Endothelial cell of umbilical vein (primary cell): ENCODE results near the gene THSD4. TPM values are rescaled to one million over a fixed set of nuclear protein-coding genes. Genes with fewer than 3 reads are reported as not detected.

Experiments
- BruUV-seq: library from RNA; stranded (reverse); fragments of 400-500 nt; replicated peaks from 2 replicates; lab custom pipeline; 2021; lab: Mats Ljungman, UMichigan
- CTCF ChIA-PET: fragments of 300-600, 350-600 bp; sonication (Branson Sonifier 250); formaldehyde crosslinking; loops from one replicate; lab custom pipeline; 2021; ENCODE audit warnings: antibody characterized with exemption, inconsistent platforms; lab: Charles Lee
- POLR2A ChIA-PET: fragments of 300-600, 350-600 bp; sonication (Branson Sonifier 250); formaldehyde crosslinking; loops from one replicate; lab custom pipeline; 2021; ENCODE audit warnings: antibody characterized with exemption, inconsistent platforms; lab: Charles Lee
- DNase-seq: peaks from one replicate; pipeline ENCODE4 v3.0.0-alpha.2; 2011; ENCODE audit warnings: low read depth, low spot score
- FAIRE-seq: peaks from 2 replicates; lab custom pipeline; 2011; peaks lifted over from hg19 to GRCh38; lab: Jason Lieb, UNC
- H2AFZ ChIP-seq: 2 replicates; pipeline ENCODE4 v1.6.0; 2012; ENCODE audit warnings: low read depth, low read length, control low read depth, inconsistent platforms
- H3K27ac ChIP-seq: 2 replicates; pipeline ENCODE4 v1.5.1; 2011; ENCODE audit warnings: low read depth, mild to moderate bottlenecking, control low read depth, low read length, moderate library complexity; ENCODE audit not compliant: insufficient read depth
- H3K27me3 ChIP-seq, 2 experiments: 2 replicates each; pipeline versions ENCODE4 v1.6.0 to v1.6.1; 2011; ENCODE audit warnings: low read length in 2 of 2, mixed read lengths in 1 of 2; ENCODE audit not compliant: control insufficient read depth in 2 of 2, insufficient read depth in 2 of 2
- H3K36me3 ChIP-seq, 2 experiments: 2 replicates in 1 of 2; 3 replicates in 1 of 2; pipeline ENCODE4 v1.5.1; 2011; ENCODE audit warnings: low read length in 2 of 2, mild to moderate bottlenecking in 1 of 2, moderate library complexity in 1 of 2; ENCODE audit not compliant: control insufficient read depth in 2 of 2, insufficient read depth in 2 of 2; ENCODE audit errors: extremely low read depth in 1 of 2
- H3K4me1 ChIP-seq: 3 replicates; pipeline ENCODE4 v1.5.1; 2011; ENCODE audit warnings: mild to moderate bottlenecking, low read length; ENCODE audit not compliant: control insufficient read depth, insufficient read depth; ENCODE audit errors: extremely low read depth
- H3K4me2 ChIP-seq: 2 replicates; pipeline ENCODE4 v1.6.1; 2011; ENCODE audit warnings: low read length, control low read depth, mixed read lengths; ENCODE audit not compliant: insufficient read depth
- H3K4me3 ChIP-seq, 3 experiments: fragments of 200-600 bp in 1 of 3; sonication (generic), shearing (Covaris generic) in 1 of 3; replicated peaks in 1 of 3; 2 replicates each; pipeline ENCODE4 v1.5.1; 2011 to 2016; ENCODE audit warnings: control low read depth in 3 of 3, low read length in 3 of 3, mild to moderate bottlenecking in 2 of 3, inconsistent platforms in 1 of 3, low read depth in 1 of 3, moderate library complexity in 1 of 3; ENCODE audit not compliant: insufficient read depth in 1 of 3
- H3K79me2 ChIP-seq: 2 replicates; pipeline ENCODE4 v1.6.0; 2012; ENCODE audit warnings: low read length, inconsistent platforms; ENCODE audit not compliant: control insufficient read depth, insufficient read depth
- H3K9ac ChIP-seq: replicated peaks from 2 replicates; pipeline ENCODE3; 2011; ENCODE audit warnings: low read length, control low read depth; ENCODE audit not compliant: insufficient read depth; ENCODE audit errors: extremely low read depth
- H3K9me1 ChIP-seq: replicated peaks from 3 replicates; pipeline ENCODE4 v1.6.0; 2011; ENCODE audit warnings: mild to moderate bottlenecking, low read length; ENCODE audit not compliant: control insufficient read depth, insufficient read depth; ENCODE audit errors: extremely low read depth
- H3K9me3 ChIP-seq: replicated peaks from 2 replicates; pipeline ENCODE4 v1.5.1; 2012; ENCODE audit warnings: low read length, inconsistent platforms; ENCODE audit not compliant: control insufficient read depth, insufficient read depth
- H4K20me1 ChIP-seq: replicated peaks from 2 replicates; pipeline ENCODE3; 2011; ENCODE audit warnings: mild to moderate bottlenecking, low read length; ENCODE audit not compliant: control insufficient read depth, insufficient read depth; ENCODE audit errors: extremely low read depth
- CTCF ChIP-seq, 2 donors: IDR thresholded peaks; 1 replicate in 1 of 2; 2 replicates in 1 of 2; pipeline ENCODE4 v1.5.1; 2011; ENCODE audit warnings: low read length in 2 of 2, mild to moderate bottlenecking in 2 of 2, moderate library complexity in 2 of 2, control low read depth in 1 of 2, inconsistent platforms in 1 of 2, low read depth in 1 of 2; ENCODE audit not compliant: insufficient read depth in 1 of 2; ENCODE audit errors: extremely low read depth in 1 of 2
- EZH2 ChIP-seq: IDR thresholded peaks from 2 replicates; pipeline ENCODE4 v1.6.1; 2012; ENCODE audit warnings: borderline replicate concordance, low read depth, mild to moderate bottlenecking, moderate library complexity, low read length, inconsistent platforms; ENCODE audit not compliant: severe bottlenecking
- FOS ChIP-seq: IDR thresholded peaks from 2 replicates; pipeline ENCODE4 v1.6.1; 2011; ENCODE audit warnings: mild to moderate bottlenecking, low read length, moderate library complexity, borderline replicate concordance; ENCODE audit not compliant: insufficient read depth
- GATA2 ChIP-seq: IDR thresholded peaks from 2 replicates; pipeline ENCODE4 v1.7.0; 2011; ENCODE audit warnings: low read depth, mild to moderate bottlenecking, moderate library complexity, mixed read lengths, low read length; ENCODE audit not compliant: insufficient read length, insufficient read depth
- JUN ChIP-seq: IDR thresholded peaks from 2 replicates; pipeline ENCODE4 v1.6.1; 2011; ENCODE audit warnings: borderline replicate concordance, low read depth; ENCODE audit not compliant: insufficient read length, insufficient read depth
- MYC ChIP-seq: IDR thresholded peaks from one replicate; pipeline ENCODE4 v1.6.1; 2011; ENCODE audit warnings: mild to moderate bottlenecking, low read depth, low read length
- POLR2A ChIP-seq: IDR thresholded peaks from 2 replicates; pipeline ENCODE4 v1.6.1; 2012; ENCODE audit warnings: low read depth, mild to moderate bottlenecking, control low read depth, low read length
- POLR2AphosphoS5 ChIP-seq: IDR thresholded peaks from 2 replicates; pipeline ENCODE4 v1.6.1; 2012; ENCODE audit warnings: low read depth, mild to moderate bottlenecking, control low read depth, low read length, moderate library complexity; ENCODE audit not compliant: insufficient read depth
- dilution Hi-C: fragments of 300-500 bp; cut with MboI; formaldehyde crosslinking; loops from one replicate; pipeline ENCODE4 v1.15.0; 2019; ENCODE audit warnings: low sequenced_read_pairs; ENCODE audit not compliant: extremely low pct_ligation_motif_present
- intact Hi-C: fragments of 100-400 bp; cut with micrococcal nuclease; formaldehyde crosslinking; loops from one replicate; pipeline ENCODE4 v1.10.0; 2022
- polyA plus RNA-seq, 4 experiments: library from polyadenylated mRNA; depleted of rRNA in 3 of 4; stranded (reverse) in 3 of 4; unstranded in 1 of 4; fragments of >200 nt; gene quantifications; 2 replicates each; pipeline versions ENCODE4 v1.2.1 to v1.2.3, GENCODE V29; 2011 to 2012; ENCODE audit warnings: missing spikeins in 1 of 4
- total RNA-seq: library from RNA; stranded (reverse); gene quantifications from 2 replicates; pipeline ENCODE4 v1.2.3, GENCODE V29; 2021
- TF ChIP-seq, protein P1 (sequence below): IDR thresholded peaks from 2 replicates; pipeline ENCODE4 v1.6.1; 2011; ENCODE audit not compliant: insufficient read depth, insufficient read length

Gene THSD4
- total and polyA plus RNA-seq, 2 donors (not counting 3 experiments of a cell fraction or from before 2014, with no cell fraction given): 9.9 to 25.4 TPM

- TF ChIP-seq FOS: no peak
- TF ChIP-seq CTCF (IDR thresholded peaks at IDR 0.05; ENCODE audit: extremely low read depth in 1 of 2, insufficient read depth in 1 of 2, low read depth in 1 of 2, low read length in 2 of 2): peak; percentile 33 to 36
- no peak for TF ChIP-seq POLR2AphosphoS5
- no peak for DNase-seq
- H3K79me2 ChIP-seq: no peaks in the 10 kb centered on the region
- no peak overlapping the region for H3K9ac ChIP-seq
- dilution Hi-C loops (no loop called here), intact Hi-C loops (no loop called here)
- no peak overlapping the region for H3K4me2 ChIP-seq
- no peaks in the 10 kb centered on the region for H3K9me3 ChIP-seq
- H3K27ac ChIP-seq: no peak overlapping the region
- H2AFZ ChIP-seq: no peak overlapping the region
- peaks cover 35% of the 10 kb centered on the region for H3K4me1 ChIP-seq
- no peaks in the 10 kb centered on the region for H3K36me3 ChIP-seq
- CTCF ChIA-PET: interaction anchor here (1.3 to 2.6 kb wide), 4 partner anchors 8 to 41 kb away, joined by 3 to 16 read pairs (median 9); no protein-coding TSS in a partner anchor
- no peaks in the 10 kb centered on the region for H3K9me1 ChIP-seq
- POLR2A ChIA-PET: no interaction called here
- no peak overlapping the region for H3K4me3 ChIP-seq
- no peaks in the 10 kb centered on the region for H4K20me1 ChIP-seq
- BruUV-seq: no TSS peak
- no peaks in the 10 kb centered on the region for H3K27me3 ChIP-seq
- FAIRE-seq: no peak
Measured at GRCh38 chr15:71784719-71785118, 669.4 kb downstream of the THSD4 start.

DNA sequence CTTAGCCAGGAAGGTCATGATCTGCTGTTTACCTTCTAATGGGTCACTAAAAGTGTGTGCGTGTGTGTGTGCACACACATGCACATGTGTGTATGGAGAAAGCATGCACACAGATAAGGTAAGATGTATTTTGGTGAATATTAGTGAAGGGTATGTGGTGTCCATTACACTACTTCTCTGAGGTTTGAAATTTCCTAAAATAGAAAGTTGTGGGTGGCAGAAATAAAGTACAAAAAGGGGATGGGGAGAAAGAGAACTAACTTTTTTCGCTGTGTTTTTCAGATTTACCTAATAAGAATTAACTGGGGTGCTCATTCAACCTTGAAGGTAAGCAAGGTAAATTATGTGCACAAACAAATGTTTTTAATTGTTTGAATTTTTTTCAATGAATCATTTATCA, 670.7 kb downstream of the THSD4 start:
- intact Hi-C loops (no loop called here), dilution Hi-C loops (no loop called here)
- DNase-seq (no peak), FAIRE-seq (no peak)
- POLR2A ChIA-PET: no interaction called here
- H3K9ac ChIP-seq: no peak overlapping the region
- no peak overlapping the region for H3K27ac ChIP-seq
- H3K4me3 ChIP-seq: no peak overlapping the region
- H4K20me1 ChIP-seq: no peaks in the 10 kb centered on the region
- H3K9me1 ChIP-seq: no peaks in the 10 kb centered on the region
- BruUV-seq: no TSS peak
- H3K9me3 ChIP-seq: no peaks in the 10 kb centered on the region
- H3K36me3 ChIP-seq: no peaks in the 10 kb centered on the region
- H3K79me2 ChIP-seq: no peaks in the 10 kb centered on the region
- no peak for TF ChIP-seq MYC
- TF ChIP-seq GATA2: no peak
- TF ChIP-seq FOS: no peak
- TF ChIP-seq EZH2: no peak
- TF ChIP-seq, protein P1, sequence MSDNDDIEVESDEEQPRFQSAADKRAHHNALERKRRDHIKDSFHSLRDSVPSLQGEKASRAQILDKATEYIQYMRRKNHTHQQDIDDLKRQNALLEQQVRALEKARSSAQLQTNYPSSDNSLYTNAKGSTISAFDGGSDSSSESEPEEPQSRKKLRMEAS: no peak
- no peak for TF ChIP-seq JUN
- no peak for TF ChIP-seq POLR2A
- no peak for TF ChIP-seq CTCF (IDR thresholded peaks at IDR 0.05; ENCODE audit: extremely low read depth in 1 of 2, insufficient read depth in 1 of 2, low read depth in 1 of 2, low read length in 2 of 2)
- no peak for TF ChIP-seq POLR2AphosphoS5
- no peak overlapping the region for H3K4me2 ChIP-seq
- CTCF ChIA-PET: interaction anchor here (1.0 to 1.1 kb wide), 2 partner anchors 24 to 33 kb away, joined by 3 to 5 read pairs; no protein-coding TSS in a partner anchor
- no peak overlapping the region for H2AFZ ChIP-seq
- H3K4me1 ChIP-seq: peaks cover 36% of the 10 kb centered on the region
- no peaks in the 10 kb centered on the region for H3K27me3 ChIP-seq
